ENCODE results near the gene MAN2A1. TPM values are rescaled to one million over a fixed set of nuclear protein-coding genes. Genes with fewer than 3 reads are reported as not detected.

Gene MAN2A1
- polyA plus RNA-seq, 1 donor from 2014 or later, result 5.7 TPM

GRCh38 chr5:109767184-109767995 lies 77.7 kb downstream of the MAN2A1 start:
- no peak overlapping the region for H3K27ac ChIP-seq (ENCODE audit: low read length)
- no peak overlapping the region for H3K4me2 ChIP-seq (ENCODE audit: low read length)
- no peak overlapping the region for H2AFZ ChIP-seq (ENCODE audit: low read depth, low read length)
- H3F3A ChIP-seq (ENCODE audit: insufficient read depth, low read length, poor library complexity, severe bottlenecking), result no peaks in the 10 kb centered on the region
- H3K27me3 ChIP-seq (ENCODE audit: insufficient read depth, low read depth, low read length), result no peaks in the 10 kb centered on the region
- no peaks in the 10 kb centered on the region for H3K9me3 ChIP-seq (ENCODE audit: low read length)
- H4K20me1 ChIP-seq (ENCODE audit: insufficient read depth), result no peaks in the 10 kb centered on the region
- no peak overlapping the region for H3K9ac ChIP-seq (ENCODE audit: low read length)
- no peaks in the 10 kb centered on the region for H3K36me3 ChIP-seq (ENCODE audit: insufficient read depth, low read length)
- H3K4me3 ChIP-seq (ENCODE audit: low read length), result no peak overlapping the region
- H3K9me2 ChIP-seq (ENCODE audit: insufficient read depth, low read length), result no peaks in the 10 kb centered on the region
- TF ChIP-seq EZH2 (IDR thresholded peaks at IDR 0.05; ENCODE audit: borderline replicate concordance, insufficient read depth, low read length, poor library complexity, severe bottlenecking), result no peak
- TF ChIP-seq RAD21 (conservative IDR thresholded peaks at IDR 0.05), result no peak
- no peak for TF ChIP-seq REST (IDR thresholded peaks at IDR 0.05; ENCODE audit: borderline replicate concordance)
- TF ChIP-seq SMC3 (conservative IDR thresholded peaks at IDR 0.05; ENCODE audit: poor library complexity), result no peak
- no peak for TF ChIP-seq TAF1 (IDR thresholded peaks at IDR 0.05; ENCODE audit: low read depth)
- H3K79me2 ChIP-seq (replicated peaks; ENCODE audit: insufficient read depth, low read length), result no peaks in the 10 kb centered on the region

- Histone ChIP-seq H3K4me3 (ENCODE audit: low read length) (no peak overlapping the region), H3K9ac (ENCODE audit: low read length) (no peak overlapping the region), H3K9me2 (ENCODE audit: insufficient read depth, low read length) (no peaks in the 10 kb centered on the region), H4K20me1 (ENCODE audit: insufficient read depth) (no peaks in the 10 kb centered on the region), H3K4me2 (ENCODE audit: low read length) (no peak overlapping the region), H3K27ac (ENCODE audit: low read length) (no peak overlapping the region), H3K9me3 (ENCODE audit: low read length) (no peaks in the 10 kb centered on the region), H3K36me3 (ENCODE audit: insufficient read depth, low read length) (no peaks in the 10 kb centered on the region), H3K79me2 (replicated peaks; ENCODE audit: insufficient read depth, low read length) (no peaks in the 10 kb centered on the region), H3K27me3 (ENCODE audit: insufficient read depth, low read depth, low read length) (no peaks in the 10 kb centered on the region), H2AFZ (ENCODE audit: low read depth, low read length) (no peak overlapping the region), H3F3A (ENCODE audit: insufficient read depth, low read length, poor library complexity, severe bottlenecking) (no peaks in the 10 kb centered on the region)
- TF ChIP-seq EP300 (conservative IDR thresholded peaks at IDR 0.05; ENCODE audit: poor library complexity, severe bottlenecking), result no peak
- TF ChIP-seq MXI1 (conservative IDR thresholded peaks at IDR 0.05; ENCODE audit: poor library complexity, severe bottlenecking), result no peak
- no peak for TF ChIP-seq SMC3 (conservative IDR thresholded peaks at IDR 0.05; ENCODE audit: poor library complexity)
- no peak for TF ChIP-seq POLR2AphosphoS5 (IDR thresholded peaks at IDR 0.05)
- TF ChIP-seq RAD21 (conservative IDR thresholded peaks at IDR 0.05), result no peak
- TF ChIP-seq CTCF (IDR thresholded peaks at IDR 0.05; ENCODE audit: poor library complexity, severe bottlenecking), result no peak
- TF ChIP-seq TAF1 (IDR thresholded peaks at IDR 0.05; ENCODE audit: low read depth), result no peak
- no peak for TF ChIP-seq REST (IDR thresholded peaks at IDR 0.05; ENCODE audit: borderline replicate concordance)
- no peak for TF ChIP-seq EZH2 (IDR thresholded peaks at IDR 0.05; ENCODE audit: borderline replicate concordance, insufficient read depth, low read length, poor library complexity, severe bottlenecking)
Observed at GRCh38 chr5:109767997-109768396, 78.3 kb downstream of the MAN2A1 start.

Measured in neural cell (in vitro differentiated cells).